Heart left ventricle (tissue), 13 donors: Measurements from ENCODE around the gene TRIP12.
"Not testable (repeated sequence)": the region's sequence is repeated elsewhere in the genome, so short reads cannot be mapped to it uniquely, and the experiment has no call there.

Experiments
- POLR2A ChIP-seq, 2 donors: fragments of 450-650 bp; IDR thresholded peaks; one replicate each; pipeline ENCODE4 v1.6.1; 2017; ENCODE audit warnings: antibody characterized with exemption in 2 of 2, mild to moderate bottlenecking in 2 of 2, moderate library complexity in 2 of 2
- TF ChIP-seq, protein P1 (sequence below), 12 donors: fragments of 200-600 bp; sonication (generic) in 4 of 12; IDR thresholded peaks; one replicate each; pipeline versions ENCODE4 v1.5.0 to v1.8.0; 2018 to 2022; ENCODE audit warnings: antibody characterized with exemption in 12 of 12, mild to moderate bottlenecking in 5 of 12
- donor health status: ischemic (EF 13 %, LVEDD 7.1; RV severe dilation, severe dysfunction).
- donor health status: DM: no; HTN: yes; CAD: no.
- donor health status: DM: no; HTN: no; CAD: no.
- donor health status: ischemic (EF 25% LVEDD 6.9; RV normal size, moderate dysfunction).
- donor health status: ischemic (EF 25% LVEDD 5.7; RV mildly dilated, moderate dysfunction).
- donor health status: ischemic (EF 35%, LVEDD 5.7; RV mildly dilated, moderate dysfunction).
- donor health status: nonischemic (EF 11% LVEDD 7.7; RV severe dilation, severe dysfunction).
- donor health status: DM: yes; HTN: yes; CAD: no.
- donor health status: PGD.
- donor health status: ischemic (EF 29% LVEDD 5.4; RV normal size, mild dysfunction).
- donor health status: nonischemic (EF 23%, LVEDD 6.1; RV moderate dilation, normal function).

GRCh38 chr2:229850355-229851275 is 71.2 kb downstream of the TRIP12 start:
- TF ChIP-seq, protein P1, sequence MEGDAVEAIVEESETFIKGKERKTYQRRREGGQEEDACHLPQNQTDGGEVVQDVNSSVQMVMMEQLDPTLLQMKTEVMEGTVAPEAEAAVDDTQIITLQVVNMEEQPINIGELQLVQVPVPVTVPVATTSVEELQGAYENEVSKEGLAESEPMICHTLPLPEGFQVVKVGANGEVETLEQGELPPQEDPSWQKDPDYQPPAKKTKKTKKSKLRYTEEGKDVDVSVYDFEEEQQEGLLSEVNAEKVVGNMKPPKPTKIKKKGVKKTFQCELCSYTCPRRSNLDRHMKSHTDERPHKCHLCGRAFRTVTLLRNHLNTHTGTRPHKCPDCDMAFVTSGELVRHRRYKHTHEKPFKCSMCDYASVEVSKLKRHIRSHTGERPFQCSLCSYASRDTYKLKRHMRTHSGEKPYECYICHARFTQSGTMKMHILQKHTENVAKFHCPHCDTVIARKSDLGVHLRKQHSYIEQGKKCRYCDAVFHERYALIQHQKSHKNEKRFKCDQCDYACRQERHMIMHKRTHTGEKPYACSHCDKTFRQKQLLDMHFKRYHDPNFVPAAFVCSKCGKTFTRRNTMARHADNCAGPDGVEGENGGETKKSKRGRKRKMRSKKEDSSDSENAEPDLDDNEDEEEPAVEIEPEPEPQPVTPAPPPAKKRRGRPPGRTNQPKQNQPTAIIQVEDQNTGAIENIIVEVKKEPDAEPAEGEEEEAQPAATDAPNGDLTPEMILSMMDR (IDR thresholded peaks at IDR 0.05): not testable (repeated sequence)
- TF ChIP-seq POLR2A (IDR thresholded peaks at IDR 0.05): not testable (repeated sequence)
